ENCODE measurements around the gene PHLPP1. TPM values are rescaled to one million over a fixed set of nuclear protein-coding genes. Genes with fewer than 3 reads are reported as not detected.

PHLPP1 gene
- total and polyA plus RNA-seq, 2 of the 13 experiments (the other 11 are each of a cell fraction or from before 2014, with no cell fraction given), result 9.8 to 18.5 TPM

- TF ChIP-seq ZNF891 (CRISPR knock-in tag; IDR thresholded peaks at IDR 0.05) (no peak), ZNF615 (CRISPR knock-in tag; IDR thresholded peaks at IDR 0.05; ENCODE audit: borderline replicate concordance) (no peak), MTF1 (CRISPR knock-in tag; IDR thresholded peaks at IDR 0.05) (no peak), KLF13 (CRISPR knock-in tag; IDR thresholded peaks at IDR 0.05) (no peak), NR1H2 (CRISPR knock-in tag; IDR thresholded peaks at IDR 0.05; ENCODE audit: borderline replicate concordance, low read depth) (no peak), NCOR1 (IDR thresholded peaks at IDR 0.05; ENCODE audit: borderline replicate concordance, low read length) (peak; percentile 65; the same call in 1 of the 2 replicates), E2F1 (CRISPR knock-in tag; IDR thresholded peaks at IDR 0.05) (peak; percentile 51; the same call in 1 of the 2 replicates), ZNF567 (CRISPR knock-in tag; IDR thresholded peaks at IDR 0.05; ENCODE audit: borderline replicate concordance) (no peak), ZFX (CRISPR knock-in tag; IDR thresholded peaks at IDR 0.05; ENCODE audit: low read depth) (peak; percentile 59; the same call in 1 of the 2 replicates), ZSCAN21 (CRISPR knock-in tag; IDR thresholded peaks at IDR 0.05; ENCODE audit: borderline replicate concordance) (no peak), ZNF737 (CRISPR knock-in tag; IDR thresholded peaks at IDR 0.05; ENCODE audit: borderline replicate concordance) (no peak), TCF12 (IDR thresholded peaks at IDR 0.05) (no peak), TCF12 (CRISPR knock-in tag; IDR thresholded peaks at IDR 0.05) (0 out of 2 replicates have a peak, but pooled peaks have one; percentile 55), RCOR2 (CRISPR knock-in tag; IDR thresholded peaks at IDR 0.05) (no peak), ETV6 (CRISPR knock-in tag; conservative IDR thresholded peaks at IDR 0.05) (no peak), ZNF143 (CRISPR knock-in tag; IDR thresholded peaks at IDR 0.05) (peak; percentile 100), ZBTB20 (CRISPR knock-in tag; IDR thresholded peaks at IDR 0.05; ENCODE audit: borderline replicate concordance, low read depth) (no peak; the same call in 1 of the 2 replicates), ZNF646 (CRISPR knock-in tag; IDR thresholded peaks at IDR 0.05) (no peak), BCL6 (CRISPR knock-in tag; IDR thresholded peaks at IDR 0.05) (peak; percentile 6), ZFP41 (CRISPR knock-in tag; IDR thresholded peaks at IDR 0.05; ENCODE audit: borderline replicate concordance) (no peak), PLSCR1 (CRISPR knock-in tag; IDR thresholded peaks at IDR 0.05; ENCODE audit: borderline replicate concordance) (no peak)
Measured at GRCh38 chr18:62714671-62715435, 488 bp upstream of the PHLPP1 start (continued).
